ENCODE measurements around the gene SESN1. TPM values are rescaled to one million over a fixed set of nuclear protein-coding genes. Genes with fewer than 3 reads are reported as not detected.

Gene SESN1
- total and polyA plus RNA-seq, 9 donors: 34.8 to 47.9 (median 40.9) TPM

DNA sequence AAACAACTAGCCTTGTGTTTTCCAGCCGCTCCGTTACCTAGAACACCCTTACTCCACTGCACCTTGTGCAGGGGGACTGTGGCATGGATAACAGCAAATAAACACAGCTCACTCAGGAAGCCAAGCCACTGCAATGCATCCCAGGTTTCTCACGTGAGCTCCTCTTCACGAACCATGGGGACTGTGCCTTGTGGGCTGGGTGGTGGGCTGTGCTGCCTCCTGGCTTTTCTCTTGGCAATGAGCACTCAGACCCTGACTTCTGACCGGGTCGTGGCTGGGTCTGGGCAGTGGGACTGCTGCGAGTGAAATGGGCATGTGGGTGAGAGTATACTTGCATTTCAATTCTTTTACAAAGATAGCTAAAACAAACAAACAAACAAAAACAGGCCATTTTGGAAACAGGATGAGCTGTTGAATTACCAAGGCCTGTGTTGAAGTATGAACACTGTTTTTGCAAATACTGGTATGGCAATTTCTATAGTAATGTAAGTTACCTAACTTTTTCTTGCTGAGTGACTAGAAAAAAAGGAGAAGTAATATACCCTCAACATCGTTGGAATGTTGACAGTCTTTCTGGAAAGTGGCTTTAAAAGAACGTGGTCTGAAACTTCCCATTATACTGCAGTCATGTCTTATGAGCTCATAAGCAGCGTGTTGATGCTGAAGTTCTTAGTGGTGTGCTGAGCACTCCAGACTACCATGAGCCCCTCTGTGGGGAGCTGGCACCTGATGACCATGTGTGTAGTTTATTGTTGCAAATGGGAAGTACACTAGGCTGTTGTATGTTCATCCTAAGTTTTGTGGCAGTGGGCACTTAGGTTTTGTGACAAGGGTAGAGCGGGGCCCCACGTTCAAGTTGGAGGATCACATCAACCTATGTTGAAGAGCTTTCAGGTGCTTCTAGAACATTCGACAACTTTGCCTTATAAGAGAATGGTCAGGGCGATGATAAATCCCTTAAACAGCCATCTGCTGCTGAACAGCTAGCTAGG lies 126.0 kb downstream of the SESN1 start:
- H3K9me3 ChIP-seq (replicated peaks; ENCODE audit: control insufficient read depth, low read depth, low read length): no peaks in the 10 kb centered on the region
- H3K27me3 ChIP-seq (ENCODE audit: control insufficient read depth, insufficient read depth, low read length): no peaks in the 10 kb centered on the region
- peak; percentile 66 for DNase-seq
- no peak overlapping the region for H3K27ac ChIP-seq (ENCODE audit: low read length)
- H3K4me1 ChIP-seq (ENCODE audit: control insufficient read depth, insufficient read depth, low read length): peaks cover 17% of the 10 kb centered on the region
- WGBS (ENCODE audit: insufficient coverage): 84% methylated on average over 6 of the region's 14 CpGs
- H3K4me3 ChIP-seq (ENCODE audit: low read length): no peak overlapping the region
- H3K36me3 ChIP-seq (ENCODE audit: control insufficient read depth, insufficient read depth, low read length): no peaks in the 10 kb centered on the region

DNA sequence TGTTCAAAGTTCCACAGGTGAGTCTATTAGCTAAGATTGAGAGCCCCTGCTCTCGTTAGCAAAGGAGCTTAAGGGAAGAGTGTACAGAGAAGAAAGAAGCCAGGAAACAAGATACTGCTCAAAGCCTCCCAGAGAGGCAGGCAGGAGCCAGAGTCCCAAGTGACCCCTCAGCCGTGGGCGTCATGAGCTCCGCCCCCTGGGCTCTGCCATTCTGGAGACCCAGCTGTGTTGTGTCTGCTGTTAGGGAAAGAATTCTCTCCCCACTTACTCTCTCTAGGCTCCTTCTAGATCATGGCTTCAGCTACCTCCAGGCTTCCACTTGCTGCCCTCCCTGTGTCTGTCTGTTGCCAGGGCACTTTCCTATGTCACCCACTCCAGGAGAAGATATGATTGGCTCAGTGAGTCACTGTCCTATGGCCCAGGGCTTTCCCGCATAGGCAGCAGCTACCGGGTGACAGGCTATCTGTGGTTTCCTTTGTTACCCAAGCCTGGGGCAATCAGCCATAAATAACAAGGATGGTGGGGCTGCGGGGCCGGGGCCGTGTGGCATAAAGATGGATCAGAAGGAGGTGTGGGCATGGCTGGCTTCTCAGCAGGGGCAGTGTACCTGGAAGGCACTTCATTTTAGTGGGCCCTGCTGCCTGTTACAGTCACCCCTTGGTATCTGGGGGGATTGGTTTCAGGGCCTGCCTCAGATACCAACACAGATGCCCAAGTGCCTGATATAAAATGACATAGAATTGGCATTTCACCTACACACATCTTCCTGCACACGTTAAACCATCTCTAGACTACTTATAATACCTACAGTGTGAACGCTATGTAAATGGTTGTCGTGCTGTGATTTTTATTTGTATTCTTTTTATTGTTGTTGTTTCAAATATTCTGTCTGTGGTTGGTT lies 127.5 kb downstream of the SESN1 start:
- H3K4me1 ChIP-seq (ENCODE audit: control insufficient read depth, insufficient read depth, low read length): peaks cover 22% of the 10 kb centered on the region
- H3K4me3 ChIP-seq (ENCODE audit: low read length): no peak overlapping the region
- H3K36me3 ChIP-seq (ENCODE audit: control insufficient read depth, insufficient read depth, low read length): no peaks in the 10 kb centered on the region
- H3K27me3 ChIP-seq (ENCODE audit: control insufficient read depth, insufficient read depth, low read length): no peaks in the 10 kb centered on the region
- H3K9me3 ChIP-seq (replicated peaks; ENCODE audit: control insufficient read depth, low read depth, low read length): no peaks in the 10 kb centered on the region
- WGBS (ENCODE audit: insufficient coverage): 49% methylated on average over 6 of the region's 12 CpGs
- DNase-seq: peak; percentile 59
- H3K27ac ChIP-seq (ENCODE audit: low read length): peak overlapping the region; percentile 63

DNA sequence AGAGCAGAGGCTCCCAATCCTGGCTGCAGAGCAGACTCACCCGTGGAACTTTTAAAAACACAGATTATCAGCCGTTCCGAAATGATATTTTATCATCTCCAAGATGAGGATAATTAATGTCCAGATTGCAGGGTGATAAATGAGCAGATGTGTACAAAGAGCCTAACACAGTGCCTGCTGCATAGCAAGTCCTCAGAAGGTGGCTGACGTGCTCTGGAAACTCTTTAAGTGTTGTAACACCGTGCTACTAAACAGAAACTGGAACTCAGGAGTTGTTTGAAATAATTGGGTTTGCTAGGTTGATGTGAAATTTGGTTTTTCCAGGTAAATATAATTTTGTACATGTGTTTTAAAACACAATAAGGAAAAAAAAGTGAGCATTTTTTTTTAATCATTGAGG lies 128.4 kb downstream of the SESN1 start:
- 100% methylated on average over 2 of the region's 5 CpGs for WGBS (ENCODE audit: insufficient coverage)
- no peak for DNase-seq
- no peaks in the 10 kb centered on the region for H3K9me3 ChIP-seq (replicated peaks; ENCODE audit: control insufficient read depth, low read depth, low read length)
- no peaks in the 10 kb centered on the region for H3K27me3 ChIP-seq (ENCODE audit: control insufficient read depth, insufficient read depth, low read length)
- peaks cover 23% of the 10 kb centered on the region for H3K4me1 ChIP-seq (ENCODE audit: control insufficient read depth, insufficient read depth, low read length)
- no peaks in the 10 kb centered on the region for H3K36me3 ChIP-seq (ENCODE audit: control insufficient read depth, insufficient read depth, low read length)
- H3K4me3 ChIP-seq (ENCODE audit: low read length): no peak overlapping the region
- no peak overlapping the region for H3K27ac ChIP-seq (ENCODE audit: low read length)

DNA sequence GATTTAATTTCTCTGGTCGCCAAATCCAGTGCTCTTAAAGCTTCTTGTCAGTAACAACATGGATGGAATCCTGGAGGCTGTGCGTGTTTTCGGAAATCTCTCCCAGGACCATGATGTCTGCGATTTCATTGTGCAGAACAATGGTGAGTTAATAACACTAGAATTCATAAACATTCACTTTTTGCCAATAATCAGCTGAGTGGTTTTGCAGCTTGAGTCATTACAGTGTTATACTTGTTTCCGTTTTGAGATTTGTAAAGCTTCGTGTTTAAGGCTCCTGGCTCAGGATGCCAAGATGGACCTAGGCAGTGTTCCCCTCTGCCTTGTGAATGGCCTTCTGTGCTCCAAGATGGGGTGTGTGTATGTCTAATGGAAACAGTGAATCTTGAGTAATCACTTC lies 132.7 kb downstream of the SESN1 start:
- H3K27me3 ChIP-seq (ENCODE audit: control insufficient read depth, insufficient read depth, low read length): no peaks in the 10 kb centered on the region
- no peaks in the 10 kb centered on the region for H3K36me3 ChIP-seq (ENCODE audit: control insufficient read depth, insufficient read depth, low read length)
- no peak overlapping the region for H3K4me3 ChIP-seq (ENCODE audit: low read length)
- H3K27ac ChIP-seq (ENCODE audit: low read length): no peak overlapping the region
- H3K4me1 ChIP-seq (ENCODE audit: control insufficient read depth, insufficient read depth, low read length): peaks cover 19% of the 10 kb centered on the region
- no peaks in the 10 kb centered on the region for H3K9me3 ChIP-seq (replicated peaks; ENCODE audit: control insufficient read depth, low read depth, low read length)
- peak; percentile 84 for DNase-seq
- WGBS (ENCODE audit: insufficient coverage): no CpG with 5 or more reads among the region's 6 CpGs

DNA sequence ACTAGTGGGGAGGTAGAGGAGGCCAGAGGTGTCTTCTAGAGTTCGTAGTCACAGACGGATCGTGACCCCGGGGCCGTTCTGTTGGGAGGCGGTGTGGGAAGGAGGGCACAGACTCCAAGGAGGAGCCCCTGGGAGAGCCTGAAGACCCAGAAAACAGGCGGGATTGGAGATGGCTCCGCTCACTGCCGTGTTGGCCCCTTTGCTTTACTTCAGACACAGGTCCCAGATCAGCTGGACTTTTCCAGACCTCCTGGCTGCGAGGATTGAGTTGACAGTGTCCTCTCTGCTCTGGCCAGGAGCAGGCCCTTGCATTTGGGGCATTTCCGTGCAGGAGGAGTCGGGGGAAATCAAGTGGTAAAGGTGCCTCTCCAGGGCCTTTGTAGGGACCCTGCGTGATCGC lies 133.6 kb downstream of the SESN1 start:
- Histone ChIP-seq H3K4me3 (ENCODE audit: low read length) (no peak overlapping the region), H3K36me3 (ENCODE audit: control insufficient read depth, insufficient read depth, low read length) (no peaks in the 10 kb centered on the region), H3K27me3 (ENCODE audit: control insufficient read depth, insufficient read depth, low read length) (no peaks in the 10 kb centered on the region), H3K4me1 (ENCODE audit: control insufficient read depth, insufficient read depth, low read length) (peaks cover 14% of the 10 kb centered on the region), H3K9me3 (replicated peaks; ENCODE audit: control insufficient read depth, low read depth, low read length) (no peaks in the 10 kb centered on the region), H3K27ac (ENCODE audit: low read length) (no peak overlapping the region)
- DNase-seq: no peak
- WGBS (ENCODE audit: insufficient coverage): 94% methylated on average over 12 of the region's 14 CpGs

DNA sequence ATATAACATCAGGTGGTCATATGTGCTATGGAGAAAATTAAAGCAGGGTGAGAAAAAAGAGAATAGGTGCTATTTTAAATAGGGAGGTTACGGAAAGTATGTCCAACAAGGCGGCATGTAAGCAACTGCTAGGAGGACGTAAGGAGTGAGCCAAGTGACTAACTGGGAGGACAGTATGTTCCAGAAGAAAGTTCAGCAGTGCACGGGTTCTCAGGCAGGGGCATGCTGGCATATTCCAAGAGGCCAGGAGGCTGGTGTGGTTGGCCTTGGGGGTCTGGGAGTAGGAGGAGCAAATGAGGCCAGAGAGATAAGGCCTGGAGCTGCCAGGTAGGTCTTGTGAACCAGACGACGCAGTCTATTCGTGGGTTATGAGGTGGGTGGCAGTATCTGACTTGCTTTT lies 134.0 kb downstream of the SESN1 start:
- 88% methylated on average over 7 of the region's 7 CpGs for WGBS (ENCODE audit: insufficient coverage)
- DNase-seq: no peak
- H3K27ac ChIP-seq (ENCODE audit: low read length): no peak overlapping the region

DNA sequence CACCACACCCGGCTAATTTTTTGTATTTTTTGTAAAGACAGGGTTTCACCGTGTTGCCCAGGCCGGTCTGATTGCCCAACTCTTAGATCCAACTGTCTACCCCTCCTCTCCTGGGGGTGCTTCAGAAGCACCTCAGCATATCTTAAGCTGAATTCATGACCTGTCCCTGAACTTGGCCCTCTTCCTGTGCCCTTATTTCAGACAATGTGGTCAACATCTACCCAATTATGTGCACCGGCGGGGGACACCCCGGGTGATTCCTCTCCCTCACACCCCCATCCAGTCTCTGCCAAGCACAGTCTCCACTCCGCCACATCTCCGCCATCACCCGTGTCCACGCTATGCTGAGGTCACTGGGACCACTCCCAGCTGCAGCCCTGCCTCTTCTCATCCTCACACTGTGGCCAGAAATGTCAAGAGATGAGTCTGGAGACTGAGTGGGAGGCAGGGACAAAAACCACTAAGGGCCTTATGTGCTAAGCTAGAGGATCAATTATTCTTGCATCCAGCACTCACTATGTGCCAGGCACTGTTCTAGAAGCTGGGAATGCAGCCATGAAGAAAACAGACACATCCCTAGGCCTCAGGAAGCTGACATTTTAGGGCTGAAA lies 134.6 kb downstream of the SESN1 start:
- H3K4me1 ChIP-seq (ENCODE audit: control insufficient read depth, insufficient read depth, low read length): peaks cover 14% of the 10 kb centered on the region
- WGBS (ENCODE audit: insufficient coverage): 56% methylated on average over 5 of the region's 10 CpGs
- DNase-seq: no peak
- H3K4me3 ChIP-seq (ENCODE audit: low read length): no peak overlapping the region
- no peaks in the 10 kb centered on the region for H3K9me3 ChIP-seq (replicated peaks; ENCODE audit: control insufficient read depth, low read depth, low read length)
- H3K27ac ChIP-seq (ENCODE audit: low read length): no peak overlapping the region
- no peaks in the 10 kb centered on the region for H3K36me3 ChIP-seq (ENCODE audit: control insufficient read depth, insufficient read depth, low read length)
- no peaks in the 10 kb centered on the region for H3K27me3 ChIP-seq (ENCODE audit: control insufficient read depth, insufficient read depth, low read length)

More for the DNA sequence above, 134.0 kb downstream of the SESN1 start:
- Histone ChIP-seq H3K27me3 (ENCODE audit: control insufficient read depth, insufficient read depth, low read length) (no peaks in the 10 kb centered on the region), H3K36me3 (ENCODE audit: control insufficient read depth, insufficient read depth, low read length) (no peaks in the 10 kb centered on the region), H3K4me1 (ENCODE audit: control insufficient read depth, insufficient read depth, low read length) (peaks cover 14% of the 10 kb centered on the region), H3K9me3 (replicated peaks; ENCODE audit: control insufficient read depth, low read depth, low read length) (no peaks in the 10 kb centered on the region), H3K4me3 (ENCODE audit: low read length) (no peak overlapping the region)

DNA sequence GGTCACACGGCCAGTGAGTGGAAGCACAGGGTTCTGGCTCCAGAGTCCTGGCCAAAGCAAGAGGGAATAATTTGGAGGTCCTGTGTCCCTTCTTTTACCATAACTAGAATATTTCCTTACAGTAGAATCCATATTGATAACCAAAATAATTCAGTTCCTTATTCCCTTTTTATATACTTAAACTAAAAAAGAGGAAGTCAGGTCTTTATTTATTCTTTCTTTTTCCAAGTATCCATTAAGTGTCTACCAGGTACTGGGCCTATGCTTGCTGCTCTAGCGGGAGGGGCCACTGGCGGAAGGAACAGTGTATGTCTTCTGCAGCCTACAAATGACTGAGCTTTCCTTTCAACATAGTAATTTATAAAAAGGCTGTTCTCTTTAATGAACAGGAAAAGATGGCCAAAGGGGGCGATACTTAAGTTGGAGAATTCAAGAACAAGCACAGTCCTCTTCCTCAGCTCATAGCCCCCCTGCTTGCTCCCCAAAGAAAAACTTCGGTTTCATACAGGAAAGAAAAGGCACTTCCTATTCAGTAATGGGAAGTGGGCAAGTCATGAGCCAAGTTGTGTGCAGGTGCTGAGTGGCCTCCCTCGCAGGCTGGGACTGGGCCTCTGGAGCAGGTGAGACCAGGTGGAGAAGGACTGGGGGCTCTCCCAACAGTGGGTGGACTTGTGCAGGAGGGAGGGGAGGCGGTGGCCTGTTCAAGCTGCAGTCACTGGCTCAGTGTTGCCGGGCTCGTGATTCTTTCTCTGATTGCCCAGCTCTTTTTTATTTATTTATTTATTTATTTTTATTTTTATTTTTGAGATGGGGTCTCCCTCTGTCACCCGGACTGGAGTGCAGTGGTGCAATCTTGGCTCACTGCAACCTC lies 135.5 kb downstream of the SESN1 start:
- Histone ChIP-seq H3K36me3 (ENCODE audit: control insufficient read depth, insufficient read depth, low read length) (no peaks in the 10 kb centered on the region), H3K4me1 (ENCODE audit: control insufficient read depth, insufficient read depth, low read length) (peaks cover 12% of the 10 kb centered on the region), H3K4me3 (ENCODE audit: low read length) (no peak overlapping the region), H3K27me3 (ENCODE audit: control insufficient read depth, insufficient read depth, low read length) (no peaks in the 10 kb centered on the region), H3K27ac (ENCODE audit: low read length) (no peak overlapping the region), H3K9me3 (replicated peaks; ENCODE audit: control insufficient read depth, low read depth, low read length) (no peaks in the 10 kb centered on the region)
- peak; percentile 52 for DNase-seq
- WGBS (ENCODE audit: insufficient coverage): 67% methylated on average over 1 of the region's 10 CpGs

DNA sequence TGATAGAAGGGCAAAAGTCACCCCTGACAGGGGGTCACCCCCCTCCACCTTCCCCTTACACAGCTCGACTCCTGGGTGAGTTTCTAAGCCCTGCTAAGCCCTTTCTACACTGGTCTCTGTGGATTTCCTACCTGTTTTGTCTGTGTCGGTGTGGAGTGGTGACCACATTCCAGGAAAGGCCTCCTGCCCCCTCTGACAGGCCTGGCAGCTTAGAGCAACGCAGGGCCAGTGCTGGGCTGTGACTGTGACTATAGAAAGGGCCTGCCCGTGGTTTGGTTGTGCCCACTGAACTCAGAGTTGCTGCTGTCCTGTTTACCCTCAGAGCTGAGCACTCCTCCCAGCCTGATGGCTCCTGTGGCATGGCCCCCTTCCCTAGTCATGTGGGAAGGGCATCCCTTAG lies 137.4 kb downstream of the SESN1 start:
- no peaks in the 10 kb centered on the region for H3K9me3 ChIP-seq (replicated peaks; ENCODE audit: control insufficient read depth, low read depth, low read length)
- no peak for DNase-seq
- no peak overlapping the region for H3K4me3 ChIP-seq (ENCODE audit: low read length)
- peaks cover 7% of the 10 kb centered on the region for H3K4me1 ChIP-seq (ENCODE audit: control insufficient read depth, insufficient read depth, low read length)
- no peaks in the 10 kb centered on the region for H3K27me3 ChIP-seq (ENCODE audit: control insufficient read depth, insufficient read depth, low read length)
- no peaks in the 10 kb centered on the region for H3K36me3 ChIP-seq (ENCODE audit: control insufficient read depth, insufficient read depth, low read length)
- WGBS (ENCODE audit: insufficient coverage): 92% methylated on average over 2 of the region's 4 CpGs
- H3K27ac ChIP-seq (ENCODE audit: low read length): no peak overlapping the region

Data from muscle of leg (tissue), 11 donors.